Parathyroid adenoma (tissue), 2 donors: ENCODE data around the gene TAOK1.
A peak's percentile ranks its signal among the peaks of the same experiment; 100 is the strongest.

Experiments
- H2AFZ ChIP-seq: fragments of 300-600 bp; sonication (generic); one replicate; pipeline ENCODE4 v1.7.0; 2017; ENCODE audit warnings: antibody characterized with exemption, mild to moderate bottlenecking
- H3K27ac ChIP-seq: fragments of 300-600 bp; sonication (generic); one replicate; pipeline ENCODE4 v1.7.0; 2017
- H3K27me3 ChIP-seq: fragments of 300-600 bp; sonication (generic); one replicate; pipeline ENCODE4 v1.7.0; 2017; ENCODE audit warnings: low read length; ENCODE audit not compliant: control insufficient read depth, insufficient read depth
- H3K36me3 ChIP-seq: fragments of 300-600 bp; sonication (generic); one replicate; pipeline ENCODE4 v1.7.0; 2017; ENCODE audit warnings: low read length; ENCODE audit not compliant: control insufficient read depth, insufficient read depth
- H3K4me1 ChIP-seq: fragments of 300-600 bp; sonication (generic); one replicate; pipeline ENCODE4 v1.7.0; 2017; ENCODE audit warnings: control low read depth
- H3K4me2 ChIP-seq: fragments of 300-600 bp; sonication (generic); one replicate; pipeline ENCODE4 v1.7.0; 2017; ENCODE audit warnings: low read length
- H3K4me3 ChIP-seq: fragments of 300-600 bp; sonication (generic); one replicate; pipeline ENCODE4 v1.7.0; 2017; ENCODE audit warnings: low read depth, low read length
- H3K79me2 ChIP-seq: fragments of 300-600 bp; sonication (generic); one replicate; pipeline ENCODE4 v1.7.0; 2017; ENCODE audit warnings: control low read depth
- H3K9ac ChIP-seq: fragments of 300-600 bp; sonication (generic); one replicate; pipeline ENCODE4 v1.7.0; 2017; ENCODE audit warnings: mild to moderate bottlenecking
- H3K9me3 ChIP-seq: fragments of 300-600 bp; sonication (generic); one replicate; pipeline ENCODE4 v1.7.0; 2017; ENCODE audit warnings: low read length; ENCODE audit not compliant: control insufficient read depth
- CTCF ChIP-seq: fragments of 300-600 bp; sonication (generic); IDR thresholded peaks from one replicate; pipeline ENCODE4 v1.7.0; 2017; ENCODE audit warnings: antibody characterized with exemption, mild to moderate bottlenecking
- donor health status: primary hyperparathyroidism.

TAOK1 gene

DNA sequence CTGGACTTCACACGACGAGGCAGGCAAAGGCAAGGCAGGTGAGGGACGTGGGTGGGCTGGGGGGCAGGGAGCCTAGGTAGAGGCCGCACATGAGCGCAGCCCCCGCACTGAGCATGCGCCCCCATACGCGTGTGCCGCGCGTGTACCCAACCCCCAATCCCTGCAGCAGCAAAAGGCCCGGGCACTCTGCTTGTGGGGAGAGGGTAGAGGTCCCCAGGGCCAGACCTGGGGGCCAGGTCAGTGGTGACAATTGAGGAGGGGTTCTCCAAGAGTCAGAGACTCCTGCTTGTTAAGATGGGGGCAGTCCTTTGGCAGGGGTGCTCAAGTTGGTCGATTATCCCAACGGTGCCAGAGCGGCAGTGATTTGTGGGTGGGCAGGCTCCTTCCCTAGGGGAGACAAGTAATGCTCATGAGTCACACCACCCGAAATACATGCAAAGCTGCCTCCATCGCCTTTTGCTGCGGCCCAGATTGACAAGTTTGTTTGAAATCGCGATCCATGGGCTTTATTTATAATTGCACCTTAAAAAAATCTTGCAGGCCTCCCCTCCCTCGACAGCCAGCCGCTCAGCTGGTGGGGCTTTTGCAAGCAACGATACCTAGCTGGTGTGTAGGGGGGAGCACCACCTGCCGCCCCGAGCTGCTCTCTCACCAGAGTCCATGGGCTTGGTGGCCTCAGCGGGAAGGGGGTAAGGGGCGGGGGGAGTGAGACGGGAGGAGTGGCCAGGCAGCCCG, 200.4 kb downstream of the TAOK1 start:
- Histone ChIP-seq H2AFZ (peak overlapping the region; percentile 99), H3K4me1 (peaks cover 36% of the 10 kb centered on the region), H3K9me3 (no peaks in the 10 kb centered on the region), H3K4me3 (no peak overlapping the region), H3K27ac (peak overlapping the region; percentile 76), H3K4me2 (peak overlapping the region; percentile 67), H3K27me3 (no peaks in the 10 kb centered on the region), H3K9ac (no peak overlapping the region), H3K36me3 (no peaks in the 10 kb centered on the region), H3K79me2 (peaks cover 23% of the 10 kb centered on the region)
- TF ChIP-seq CTCF = no peak

- no peaks in the 10 kb centered on the region for H3K36me3 ChIP-seq
- H3K27me3 ChIP-seq = no peaks in the 10 kb centered on the region
- peak overlapping the region; percentile 61 for H3K27ac ChIP-seq
- peak overlapping the region; percentile 91 for H2AFZ ChIP-seq
- H3K9me3 ChIP-seq = no peaks in the 10 kb centered on the region
- H3K79me2 ChIP-seq = peaks cover 21% of the 10 kb centered on the region
- no peak overlapping the region for H3K4me3 ChIP-seq
- no peak for TF ChIP-seq CTCF
- H3K4me2 ChIP-seq = peak overlapping the region; percentile 50
- no peak overlapping the region for H3K9ac ChIP-seq
- H3K4me1 ChIP-seq = peaks cover 36% of the 10 kb centered on the region
These were observed 201.1 kb downstream of the TAOK1 start for GRCh38 chr17:29591146-29591736.

GRCh38 chr17:29591737-29592608, 201.8 kb downstream of the TAOK1 start:
- Histone ChIP-seq H3K4me3 (peak overlapping the region; percentile 12), H3K4me1 (peaks cover 36% of the 10 kb centered on the region), H3K4me2 (peak overlapping the region; percentile 50), H3K9ac (no peak overlapping the region), H3K79me2 (peaks cover 15% of the 10 kb centered on the region), H2AFZ (peak overlapping the region; percentile 91), H3K27me3 (no peaks in the 10 kb centered on the region), H3K27ac (peak overlapping the region; percentile 61), H3K36me3 (no peaks in the 10 kb centered on the region), H3K9me3 (no peaks in the 10 kb centered on the region)
- TF ChIP-seq CTCF = peak; percentile 97

DNA sequence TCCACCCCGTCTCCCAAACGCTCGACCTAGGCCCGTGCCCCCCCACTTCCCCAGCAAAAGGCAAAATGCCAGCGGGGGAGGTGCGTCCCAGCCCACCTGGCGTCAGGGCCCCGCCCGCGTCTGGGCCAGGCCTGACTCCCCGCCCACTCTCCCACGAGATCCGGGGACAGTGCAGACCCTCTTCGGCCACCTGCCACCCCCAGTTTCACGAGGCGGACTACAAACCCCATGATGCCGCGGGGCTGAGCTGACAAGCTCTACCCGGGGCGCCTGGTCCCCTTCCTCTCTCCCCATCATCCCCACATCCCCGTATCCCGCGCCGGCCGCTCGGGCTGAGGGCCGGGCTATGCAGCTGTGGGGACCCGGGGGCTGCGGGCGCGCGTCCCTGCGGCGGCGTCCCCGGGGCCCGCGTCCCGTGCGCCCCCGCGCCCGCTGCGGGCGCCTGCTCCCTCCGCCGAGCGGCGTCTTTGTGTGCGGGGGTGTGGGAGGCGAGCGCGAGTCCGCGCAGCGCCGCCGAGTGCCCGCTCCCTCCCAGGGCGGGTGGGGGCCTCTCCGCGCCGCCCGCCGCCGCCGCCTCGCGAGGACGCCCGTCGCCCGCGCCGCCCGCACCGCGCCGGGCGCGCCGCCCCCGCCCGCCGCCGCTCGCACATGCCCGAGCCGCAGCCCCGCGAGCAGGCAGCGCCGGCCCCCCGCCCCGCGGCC, 202.8 kb downstream of the TAOK1 start, which contains the start of gene ANKRD13B:
ANKRD13B (plus strand) TSS at position 283 of the 702 bp plus-strand sequence. CDS start 490 bp downstream, outside the sequence.
- Histone ChIP-seq H3K4me1 (peaks cover 31% of the 10 kb centered on the region), H3K9me3 (no peaks in the 10 kb centered on the region), H3K27me3 (no peaks in the 10 kb centered on the region), H3K4me2 (peak within 1 kb of the TSS; percentile 74), H3K9ac (no peak within 1 kb of the TSS), H3K27ac (peak within 1 kb of the TSS; percentile 61), H3K36me3 (no peaks in the 10 kb centered on the region), H3K4me3 (peak within 1 kb of the TSS; percentile 35), H3K79me2 (peaks cover 6% of the 10 kb centered on the region), H2AFZ (peak within 1 kb of the TSS; percentile 91)
- TF ChIP-seq CTCF = no peak
